Measurements from ENCODE around the gene LPCAT2. TPM values are rescaled to one million over a fixed set of nuclear protein-coding genes. Genes with fewer than 3 reads are reported as not detected.

The LPCAT2 gene
- total RNA-seq, 2 experiments from 2014 or later = not detected

DNA sequence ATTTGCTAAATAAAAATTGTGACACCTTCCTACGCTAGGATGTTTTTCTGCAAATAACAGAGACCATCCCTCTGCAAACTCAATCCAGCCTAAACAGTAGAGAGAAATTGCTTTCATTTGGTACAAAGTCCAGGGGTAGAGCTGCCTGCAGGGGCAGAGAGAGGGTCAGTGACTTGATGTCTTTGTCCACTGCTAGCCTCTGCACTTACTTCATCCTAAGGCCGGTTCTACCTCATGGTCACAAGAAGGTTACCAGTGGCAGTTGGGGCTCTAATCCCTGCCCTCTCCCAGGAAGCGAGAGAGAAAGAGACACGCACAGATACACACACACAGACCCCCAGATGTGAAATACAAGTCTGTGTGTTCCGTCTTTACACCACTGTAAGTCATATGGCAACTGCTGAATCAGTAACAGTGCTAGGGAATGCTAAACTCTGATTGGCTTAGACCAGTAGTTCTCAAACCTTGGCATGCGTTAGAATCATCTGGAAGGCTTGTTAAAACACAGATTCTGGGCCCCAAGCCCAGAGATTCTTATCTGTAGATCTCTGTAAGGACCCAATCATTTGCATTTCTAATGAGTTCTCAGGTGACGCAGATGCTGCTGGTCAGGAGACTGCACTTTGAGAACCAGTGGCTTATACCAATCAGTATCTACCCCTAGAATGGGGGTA is 13.1 kb upstream of the LPCAT2 start:
- TF ChIP-seq EZH2phosphoT487 (IDR thresholded peaks at IDR 0.05; ENCODE audit: borderline replicate concordance, low read depth, low read length) = no peak
- TF ChIP-seq, protein P1, sequence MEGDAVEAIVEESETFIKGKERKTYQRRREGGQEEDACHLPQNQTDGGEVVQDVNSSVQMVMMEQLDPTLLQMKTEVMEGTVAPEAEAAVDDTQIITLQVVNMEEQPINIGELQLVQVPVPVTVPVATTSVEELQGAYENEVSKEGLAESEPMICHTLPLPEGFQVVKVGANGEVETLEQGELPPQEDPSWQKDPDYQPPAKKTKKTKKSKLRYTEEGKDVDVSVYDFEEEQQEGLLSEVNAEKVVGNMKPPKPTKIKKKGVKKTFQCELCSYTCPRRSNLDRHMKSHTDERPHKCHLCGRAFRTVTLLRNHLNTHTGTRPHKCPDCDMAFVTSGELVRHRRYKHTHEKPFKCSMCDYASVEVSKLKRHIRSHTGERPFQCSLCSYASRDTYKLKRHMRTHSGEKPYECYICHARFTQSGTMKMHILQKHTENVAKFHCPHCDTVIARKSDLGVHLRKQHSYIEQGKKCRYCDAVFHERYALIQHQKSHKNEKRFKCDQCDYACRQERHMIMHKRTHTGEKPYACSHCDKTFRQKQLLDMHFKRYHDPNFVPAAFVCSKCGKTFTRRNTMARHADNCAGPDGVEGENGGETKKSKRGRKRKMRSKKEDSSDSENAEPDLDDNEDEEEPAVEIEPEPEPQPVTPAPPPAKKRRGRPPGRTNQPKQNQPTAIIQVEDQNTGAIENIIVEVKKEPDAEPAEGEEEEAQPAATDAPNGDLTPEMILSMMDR (conservative IDR thresholded peaks at IDR 0.05; ENCODE audit: low read length) = no peak
- intact Hi-C loops (cut with micrococcal nuclease; ENCODE audit: unreplicated experiment) = no loop called here
- H3K36me3 ChIP-seq (ENCODE audit: insufficient read depth, low read length) = no peaks in the 10 kb centered on the region
- H3K4me1 ChIP-seq (ENCODE audit: insufficient read depth, low read length, poor library complexity, severe bottlenecking) = no peaks in the 10 kb centered on the region
- H4K20me1 ChIP-seq (ENCODE audit: insufficient read depth, low read length) = no peaks in the 10 kb centered on the region
- no peaks in the 10 kb centered on the region for H3K9me3 ChIP-seq (ENCODE audit: low read length)
- no TSS peak for BruUV-seq (replicated peaks)
- no peaks in the 10 kb centered on the region for H3K9me2 ChIP-seq (ENCODE audit: insufficient read depth, low read length)
- H3K27ac ChIP-seq (ENCODE audit: low read depth, low read length, poor library complexity, severe bottlenecking) = no peak overlapping the region
- no peaks in the 10 kb centered on the region for H3K79me2 ChIP-seq (ENCODE audit: insufficient read depth, low read depth, low read length)
- ChIA-PET CTCF (ENCODE audit: unreplicated experiment) (no interaction called here), POLR2A (interaction anchor here (0.6 kb wide), 1 partner anchor 76 kb away, joined by 3 read pairs; no protein-coding TSS in a partner anchor)
- no peak overlapping the region for H2AFZ ChIP-seq (ENCODE audit: low read length)
- H3K4me2 ChIP-seq (ENCODE audit: low read length) = no peak overlapping the region
- no peak overlapping the region for H3K4me3 ChIP-seq (ENCODE audit: low read depth, low read length, poor library complexity, severe bottlenecking)
- no peak for DNase-seq (ENCODE audit: low spot score)

DNA sequence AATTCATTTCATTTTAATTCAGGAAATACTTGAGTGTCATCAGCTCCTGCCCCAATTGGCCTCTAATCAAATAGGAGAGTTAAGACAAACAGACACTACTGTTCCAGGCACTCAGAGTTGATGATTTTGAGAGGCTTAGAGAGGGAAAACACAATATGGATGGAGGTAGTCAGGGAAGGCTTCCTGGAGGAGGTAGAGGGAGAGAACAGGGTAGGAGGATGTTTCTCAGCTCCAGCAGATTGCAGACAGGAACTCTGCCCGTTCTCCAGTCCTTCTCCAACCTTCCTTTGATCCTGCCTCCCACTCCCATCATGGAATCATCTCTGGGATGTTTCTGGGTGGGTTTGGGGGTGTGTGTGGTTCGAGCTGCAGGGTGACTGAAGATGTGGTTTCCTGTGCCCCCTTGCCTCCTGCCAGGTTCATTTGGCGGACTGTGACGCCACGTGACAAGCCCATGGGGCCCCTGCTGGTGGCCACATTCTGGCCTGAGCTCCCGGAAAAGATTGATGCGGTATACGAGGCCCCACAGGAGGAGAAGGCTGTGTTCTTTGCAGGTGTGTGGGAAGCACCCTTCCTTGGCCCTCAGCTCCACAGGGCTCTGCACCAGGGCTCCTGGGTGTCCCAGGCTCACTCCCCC is 12.2 kb upstream of the LPCAT2 start:
- no peak overlapping the region for H2AFZ ChIP-seq (ENCODE audit: low read length)
- ChIA-PET CTCF (ENCODE audit: unreplicated experiment) (no interaction called here), POLR2A (interaction anchor here (0.6 kb wide), 1 partner anchor 24 kb away, joined by 3 read pairs; no protein-coding TSS in a partner anchor)
- H3K9me2 ChIP-seq (ENCODE audit: insufficient read depth, low read length) = no peaks in the 10 kb centered on the region
- H3K4me1 ChIP-seq (ENCODE audit: insufficient read depth, low read length, poor library complexity, severe bottlenecking) = no peaks in the 10 kb centered on the region
- H3K4me3 ChIP-seq (ENCODE audit: low read depth, low read length, poor library complexity, severe bottlenecking) = no peak overlapping the region
- H3K4me2 ChIP-seq (ENCODE audit: low read length) = no peak overlapping the region
- no peaks in the 10 kb centered on the region for H3K79me2 ChIP-seq (ENCODE audit: insufficient read depth, low read depth, low read length)
- H3K36me3 ChIP-seq (ENCODE audit: insufficient read depth, low read length) = no peaks in the 10 kb centered on the region
- no peak for DNase-seq (ENCODE audit: low spot score)
- H3K9me3 ChIP-seq (ENCODE audit: low read length) = no peaks in the 10 kb centered on the region
- intact Hi-C loops (cut with micrococcal nuclease; ENCODE audit: unreplicated experiment) = no loop called here
- TF ChIP-seq, protein P1 (conservative IDR thresholded peaks at IDR 0.05; ENCODE audit: low read length) = no peak
- TF ChIP-seq EZH2phosphoT487 (IDR thresholded peaks at IDR 0.05; ENCODE audit: borderline replicate concordance, low read depth, low read length) = no peak
- H4K20me1 ChIP-seq (ENCODE audit: insufficient read depth, low read length) = no peaks in the 10 kb centered on the region
- BruUV-seq (replicated peaks) = no TSS peak
- H3K27ac ChIP-seq (ENCODE audit: low read depth, low read length, poor library complexity, severe bottlenecking) = no peak overlapping the region

DNA sequence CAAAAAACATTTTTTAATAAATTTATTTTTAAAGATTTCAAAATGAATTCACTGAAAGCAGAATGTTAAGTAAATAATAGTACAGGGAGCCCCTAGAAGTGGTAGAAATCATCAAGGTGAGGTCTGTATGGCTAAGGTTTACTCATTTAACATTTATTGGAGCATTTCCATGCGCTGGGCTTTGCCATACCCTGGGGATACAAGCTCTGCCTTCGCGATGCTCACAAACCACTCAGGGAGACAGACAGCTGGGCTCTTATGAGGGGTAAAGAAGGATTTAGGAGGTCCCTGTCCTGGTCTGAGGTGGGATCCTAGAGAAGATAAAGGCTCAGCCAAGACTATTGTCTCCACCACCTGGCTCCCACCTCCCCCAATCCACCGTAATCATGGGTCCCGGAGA is 11.3 kb upstream of the LPCAT2 start:
- TF ChIP-seq, protein P1 (conservative IDR thresholded peaks at IDR 0.05; ENCODE audit: low read length) = no peak
- no peak for TF ChIP-seq EZH2phosphoT487 (IDR thresholded peaks at IDR 0.05; ENCODE audit: borderline replicate concordance, low read depth, low read length)
- H4K20me1 ChIP-seq (ENCODE audit: insufficient read depth, low read length) = no peaks in the 10 kb centered on the region
- no peaks in the 10 kb centered on the region for H3K79me2 ChIP-seq (ENCODE audit: insufficient read depth, low read depth, low read length)
- no peak overlapping the region for H2AFZ ChIP-seq (ENCODE audit: low read length)
- CTCF ChIA-PET (ENCODE audit: unreplicated experiment) = no interaction called here
- H3K36me3 ChIP-seq (ENCODE audit: insufficient read depth, low read length) = no peaks in the 10 kb centered on the region
- no peak overlapping the region for H3K4me2 ChIP-seq (ENCODE audit: low read length)
- H3K4me1 ChIP-seq (ENCODE audit: insufficient read depth, low read length, poor library complexity, severe bottlenecking) = no peaks in the 10 kb centered on the region
- intact Hi-C loops (cut with micrococcal nuclease; ENCODE audit: unreplicated experiment) = no loop called here
- no peak overlapping the region for H3K4me3 ChIP-seq (ENCODE audit: low read depth, low read length, poor library complexity, severe bottlenecking)
- no peaks in the 10 kb centered on the region for H3K9me3 ChIP-seq (ENCODE audit: low read length)
- POLR2A ChIA-PET = no interaction called here
- no peaks in the 10 kb centered on the region for H3K9me2 ChIP-seq (ENCODE audit: insufficient read depth, low read length)
- no peak for DNase-seq (ENCODE audit: low spot score)
- BruUV-seq (replicated peaks) = no TSS peak
- H3K27ac ChIP-seq (ENCODE audit: low read depth, low read length, poor library complexity, severe bottlenecking) = no peak overlapping the region

Measured in OCI-LY7 (cell line).